Mucosa of descending colon (tissue), 3 donors: ENCODE data around the gene LUZP1. TPM values are rescaled to one million over a fixed set of nuclear protein-coding genes. Genes with fewer than 3 reads are reported as not detected.

Source experiments
- ATAC-seq: fragments of 200-7000 bp; cut with Tn5 transposase; one replicate; pipeline ENCODE4 v1.9.1; 2020; ENCODE audit warnings: mild to moderate bottlenecking, moderate library complexity
- DNase-seq, 3 donors: peaks; one replicate each; pipeline ENCODE4 v3.0.0-alpha.2; 2020
- H3K36me3 ChIP-seq: fragments of 200-600 bp; one replicate; pipeline ENCODE4 v1.8.0; 2021; ENCODE audit warnings: low read depth, mild to moderate bottlenecking
- H3K4me1 ChIP-seq: fragments of 200-600 bp; one replicate; pipeline ENCODE4 v1.8.0; 2021; ENCODE audit warnings: low read depth, mild to moderate bottlenecking
- H3K4me3 ChIP-seq: fragments of 200-600 bp; one replicate; pipeline ENCODE4 v1.8.0; 2021; ENCODE audit warnings: mild to moderate bottlenecking
- H3K9me3 ChIP-seq: fragments of 200-600 bp; one replicate; pipeline ENCODE4 v1.8.0; 2021; ENCODE audit warnings: mild to moderate bottlenecking
- intact Hi-C, 2 donors: fragments of 100-400 bp; cut with DNase I in 1 of 2; cut with micrococcal nuclease in 1 of 2; formaldehyde crosslinking; loops; one replicate each; pipeline versions ENCODE4 v1.11.0 to v1.11.1; 2022; cut with DNase I, micrococcal nuclease
- total RNA-seq, 3 donors: library from RNA; stranded (reverse); fragmentation: NEBNext Ultra II Directional in 2 of 3; extraction: Animal tissue kit (Norgen Biotek cat#: 25700) in 2 of 3; gene quantifications; one replicate each; pipeline versions ENCODE4 v1.2.1 to v1.2.4, GENCODE V29; 2021 to 2023
- TF ChIP-seq, protein P1 (sequence below): fragments of 200-600 bp; IDR thresholded peaks from one replicate; pipeline ENCODE4 v1.8.0; 2022; ENCODE audit warnings: antibody characterized with exemption, mild to moderate bottlenecking
- donor health status: DM: no; HTN: no; CAD: no; lungs with moderate emphysema.
- donor health status: DM: no; HTN: no; CAD: no.
- donor health status: DM: no; HTN: yes; CAD: no.

The LUZP1 gene
- total RNA-seq, 3 donors from 2014 or later, result 48.4 to 57.7 (median 52.0) TPM

DNA sequence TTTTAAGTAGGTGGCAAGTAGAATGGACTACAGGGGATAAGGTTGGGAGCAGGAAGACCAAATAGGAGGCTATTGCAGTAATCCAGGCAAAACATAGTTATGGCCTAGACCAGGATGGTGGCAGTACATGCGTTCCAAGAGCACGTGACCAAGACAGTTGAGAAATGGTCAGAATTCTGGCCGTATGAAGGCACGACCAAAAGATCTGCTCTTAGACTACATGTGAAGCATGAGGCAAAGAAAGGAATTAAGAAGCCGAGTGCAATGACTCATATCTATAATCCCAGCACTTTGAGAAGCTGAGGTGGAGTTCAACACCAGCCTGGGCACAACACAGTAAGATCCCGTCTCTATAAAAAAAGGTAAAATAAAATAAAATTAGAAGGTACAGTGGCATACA is 71.3 kb downstream of the LUZP1 start:
- no peak overlapping the region for H3K4me3 ChIP-seq
- intact Hi-C loops, result no loop called here
- no peaks in the 10 kb centered on the region for H3K9me3 ChIP-seq
- TF ChIP-seq, protein P1, sequence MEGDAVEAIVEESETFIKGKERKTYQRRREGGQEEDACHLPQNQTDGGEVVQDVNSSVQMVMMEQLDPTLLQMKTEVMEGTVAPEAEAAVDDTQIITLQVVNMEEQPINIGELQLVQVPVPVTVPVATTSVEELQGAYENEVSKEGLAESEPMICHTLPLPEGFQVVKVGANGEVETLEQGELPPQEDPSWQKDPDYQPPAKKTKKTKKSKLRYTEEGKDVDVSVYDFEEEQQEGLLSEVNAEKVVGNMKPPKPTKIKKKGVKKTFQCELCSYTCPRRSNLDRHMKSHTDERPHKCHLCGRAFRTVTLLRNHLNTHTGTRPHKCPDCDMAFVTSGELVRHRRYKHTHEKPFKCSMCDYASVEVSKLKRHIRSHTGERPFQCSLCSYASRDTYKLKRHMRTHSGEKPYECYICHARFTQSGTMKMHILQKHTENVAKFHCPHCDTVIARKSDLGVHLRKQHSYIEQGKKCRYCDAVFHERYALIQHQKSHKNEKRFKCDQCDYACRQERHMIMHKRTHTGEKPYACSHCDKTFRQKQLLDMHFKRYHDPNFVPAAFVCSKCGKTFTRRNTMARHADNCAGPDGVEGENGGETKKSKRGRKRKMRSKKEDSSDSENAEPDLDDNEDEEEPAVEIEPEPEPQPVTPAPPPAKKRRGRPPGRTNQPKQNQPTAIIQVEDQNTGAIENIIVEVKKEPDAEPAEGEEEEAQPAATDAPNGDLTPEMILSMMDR, result no peak
- H3K36me3 ChIP-seq, result no peaks in the 10 kb centered on the region
- DNase-seq (no peak), ATAC-seq (no peak)
- H3K4me1 ChIP-seq, result peaks cover 24% of the 10 kb centered on the region

DNA sequence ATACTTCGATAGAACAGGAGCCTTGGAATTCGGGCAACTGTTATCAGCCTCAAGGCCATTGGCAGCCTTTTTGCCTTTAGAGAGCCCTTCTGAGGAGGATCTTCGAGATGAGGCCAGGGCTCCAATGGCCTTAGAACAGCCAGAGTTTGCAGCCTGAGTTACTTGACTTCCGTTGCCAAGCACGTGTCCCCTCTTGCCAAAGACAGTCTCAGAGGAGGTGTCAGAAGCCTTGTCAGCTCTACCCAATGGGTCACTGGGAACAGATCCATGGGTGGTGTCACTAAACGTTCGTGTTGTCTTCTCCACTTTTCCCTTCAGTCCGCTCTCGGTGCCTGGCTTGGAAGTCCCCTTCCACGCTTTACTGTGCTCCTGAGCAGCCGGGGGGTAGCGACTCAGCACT is 76.2 kb downstream of the LUZP1 start:
- ATAC-seq, result no peak
- Histone ChIP-seq H3K36me3 (no peaks in the 10 kb centered on the region), H3K4me3 (no peak overlapping the region), H3K4me1 (no peaks in the 10 kb centered on the region), H3K9me3 (no peaks in the 10 kb centered on the region)
- no peak for DNase-seq
- intact Hi-C loops, result no loop called here
- TF ChIP-seq, protein P1, result no peak

DNA sequence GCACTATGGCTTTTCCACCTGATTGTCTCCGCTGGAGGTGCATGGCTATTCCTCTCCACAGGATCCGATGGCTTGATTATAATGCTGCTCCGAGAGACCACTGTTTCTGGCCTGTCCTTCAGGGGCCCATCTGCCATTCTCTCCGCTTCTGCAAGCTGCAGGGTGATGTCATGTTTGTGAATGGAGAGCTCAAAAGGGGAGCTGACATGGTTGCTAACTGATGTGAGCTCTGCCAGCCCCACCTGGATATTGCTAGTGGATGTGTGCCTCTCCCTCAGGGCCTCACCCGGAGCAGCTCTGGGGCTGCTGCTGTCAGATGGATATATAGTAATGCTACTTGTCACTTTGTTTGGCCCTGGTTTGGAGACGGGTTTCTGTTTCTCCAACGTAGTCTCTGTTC is 77.1 kb downstream of the LUZP1 start:
- Histone ChIP-seq H3K9me3 (no peaks in the 10 kb centered on the region), H3K36me3 (no peaks in the 10 kb centered on the region), H3K4me3 (no peak overlapping the region), H3K4me1 (no peaks in the 10 kb centered on the region)
- DNase-seq (no peak), ATAC-seq (no peak)
- TF ChIP-seq, protein P1, result no peak
- intact Hi-C loops, result no loop called here

DNA sequence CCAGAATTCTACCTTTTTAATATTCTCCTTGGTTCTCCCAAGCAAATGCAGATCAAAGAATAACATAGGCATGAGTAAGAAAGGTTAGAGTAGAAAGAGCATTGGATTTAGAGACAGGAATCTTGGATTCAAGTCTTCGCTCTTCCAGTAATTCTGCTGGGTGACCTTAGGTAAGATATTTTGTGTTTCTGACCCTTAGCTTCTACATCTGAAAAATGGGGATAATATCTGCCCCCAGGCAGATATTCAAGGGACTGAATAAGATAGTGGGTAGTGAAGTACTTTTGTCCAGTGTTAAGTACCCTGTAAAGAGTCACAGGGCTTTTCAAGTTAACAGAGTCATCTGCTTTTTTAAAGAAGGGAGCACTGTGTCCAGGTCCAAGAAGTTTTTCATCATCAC is 78.6 kb downstream of the LUZP1 start:
- DNase-seq, result no peak
- no peaks in the 10 kb centered on the region for H3K36me3 ChIP-seq
- TF ChIP-seq, protein P1, result no peak
- H3K4me1 ChIP-seq, result no peaks in the 10 kb centered on the region
- no peak for ATAC-seq
- no peaks in the 10 kb centered on the region for H3K9me3 ChIP-seq
- no peak overlapping the region for H3K4me3 ChIP-seq
- intact Hi-C loops, result no loop called here

DNA sequence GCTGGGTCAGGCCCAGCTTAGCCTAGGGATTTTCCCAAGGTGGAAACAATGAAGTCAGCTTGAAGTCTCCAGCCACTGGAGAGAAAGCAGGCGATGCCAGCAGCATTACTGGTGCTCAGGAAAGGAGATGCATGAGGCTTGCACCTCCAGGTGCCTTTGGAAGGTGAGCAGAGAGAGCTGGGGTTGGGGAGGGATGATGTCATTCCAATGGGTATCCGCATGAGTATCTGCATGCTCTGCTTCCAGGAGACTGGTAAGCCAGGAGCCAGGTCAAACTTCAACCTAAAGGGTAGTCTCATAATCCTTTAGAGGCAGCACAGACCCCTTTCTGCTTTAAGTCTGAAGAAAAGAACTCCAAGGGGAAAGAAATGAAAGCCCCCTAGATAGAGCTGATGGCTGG is 80.6 kb downstream of the LUZP1 start:
- DNase-seq, result no peak

More for the DNA sequence above, 80.6 kb downstream of the LUZP1 start:
- no peaks in the 10 kb centered on the region for H3K9me3 ChIP-seq
- ATAC-seq, result no peak
- no peaks in the 10 kb centered on the region for H3K36me3 ChIP-seq
- intact Hi-C loops, result no loop called here
- TF ChIP-seq, protein P1, result no peak
- H3K4me1 ChIP-seq, result no peaks in the 10 kb centered on the region
- no peak overlapping the region for H3K4me3 ChIP-seq
